ENCODE data around the gene MORC1.

DNA sequence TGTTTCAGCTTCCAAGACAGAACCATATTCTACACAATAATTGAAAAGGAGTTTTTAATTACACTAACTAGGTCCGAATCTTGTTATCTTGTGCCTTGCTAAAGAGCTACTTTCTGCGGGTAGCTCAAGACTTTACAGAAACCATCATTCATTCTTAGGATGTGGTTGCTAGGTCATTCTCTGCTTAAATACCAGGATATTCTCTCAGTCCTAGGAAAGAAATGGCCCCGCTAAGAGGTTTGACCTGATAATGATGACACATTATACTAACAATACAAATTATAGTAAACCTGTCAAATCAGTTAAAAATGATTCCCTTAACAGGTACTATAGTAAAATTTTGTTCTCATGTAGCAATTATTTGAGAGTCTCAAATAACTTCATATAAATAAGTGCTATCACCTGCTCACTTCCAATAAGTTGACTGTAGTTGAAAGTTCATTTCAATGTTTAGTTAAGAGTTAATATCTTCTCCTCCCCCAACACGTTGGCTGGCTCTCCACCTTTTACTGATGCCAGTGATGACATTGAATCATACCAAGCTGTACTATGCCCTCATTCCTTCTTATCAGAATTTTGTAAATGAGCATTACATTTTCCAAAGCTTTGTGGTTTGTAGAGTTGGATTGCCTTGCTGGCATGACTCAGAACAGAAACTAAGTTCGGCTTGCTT, 15.0 kb upstream of the MORC1 start:
- TF ChIP-seq ZNF274 (IDR thresholded peaks at IDR 0.05; ENCODE audit: low read depth, low read length) (no peak), YY1 (IDR thresholded peaks at IDR 0.05; ENCODE audit: insufficient read depth, insufficient read length) (no peak)
